C1 segment of cervical spinal cord (tissue), 14 donors: Measurements from ENCODE around the gene VTI1A.

Source experiments
- DNase-seq, 14 donors: peaks; one replicate each; lab custom pipeline; 2025; lab: John Stamatoyannopoulos, UW

The VTI1A gene

GRCh38 chr10:112753961-112754411, 307.0 kb downstream of the VTI1A start:
- DNase-seq = no peak

GRCh38 chr10:112755446-112756234, 308.6 kb downstream of the VTI1A start:
- peak in 6 of 14 donors; percentile 9 to 51 (median 24) for DNase-seq

- DNase-seq = no peak
These were observed 309.2 kb downstream of the VTI1A start for GRCh38 chr10:112756235-112756527.

- no peak for DNase-seq
These were observed 311.9 kb downstream of the VTI1A start for GRCh38 chr10:112758961-112759360.

- DNase-seq = no peak
These were observed 312.5 kb downstream of the VTI1A start for GRCh38 chr10:112759496-112759895.

GRCh38 chr10:112761256-112761655, 314.2 kb downstream of the VTI1A start:
- no peak for DNase-seq

- DNase-seq = no peak
These were observed 317.0 kb downstream of the VTI1A start for GRCh38 chr10:112763916-112764520.

GRCh38 chr10:112765717-112766235, 318.8 kb downstream of the VTI1A start:
- no peak for DNase-seq

GRCh38 chr10:112766636-112767035, 319.6 kb downstream of the VTI1A start:
- DNase-seq = no peak

GRCh38 chr10:112767156-112767555, 320.1 kb downstream of the VTI1A start:
- no peak for DNase-seq

GRCh38 chr10:112768121-112768520, 321.1 kb downstream of the VTI1A start:
- peak in 1 of 14 donors; percentile 10 for DNase-seq

- no peak for DNase-seq
These were observed 322.1 kb downstream of the VTI1A start for GRCh38 chr10:112769081-112769480.

- DNase-seq = no peak
These were observed 322.8 kb downstream of the VTI1A start for GRCh38 chr10:112769611-112770370.

- DNase-seq = no peak
These were observed 324.7 kb downstream of the VTI1A start for GRCh38 chr10:112771733-112772132.

GRCh38 chr10:112773783-112774182, 326.8 kb downstream of the VTI1A start:
- DNase-seq = no peak

GRCh38 chr10:112774210-112774609, 327.2 kb downstream of the VTI1A start:
- no peak for DNase-seq

GRCh38 chr10:112774798-112775197, 327.8 kb downstream of the VTI1A start:
- DNase-seq = peak in 6 of 14 donors; percentile 0 to 20 (median 9)

GRCh38 chr10:112775381-112775780, 328.4 kb downstream of the VTI1A start:
- DNase-seq = no peak

- DNase-seq = peak in 1 of 14 donors; percentile 11
These were observed 329.1 kb downstream of the VTI1A start for GRCh38 chr10:112775892-112776674.

GRCh38 chr10:112778579-112778978, 331.6 kb downstream of the VTI1A start:
- no peak for DNase-seq

GRCh38 chr10:112779025-112779770, 332.2 kb downstream of the VTI1A start:
- no peak for DNase-seq
